ENCODE data around the gene NDRG3. TPM values are rescaled to one million over a fixed set of nuclear protein-coding genes. Genes with fewer than 3 reads are reported as not detected.

The NDRG3 gene
- total and polyA plus RNA-seq, 4 experiments from 2014 or later: 36.1 to 73.4 (median 44.7) TPM

- Histone ChIP-seq H3K4me3 (ENCODE audit: low read length in 2 of 2) (no peak overlapping the region), H3K9me3 (ENCODE audit: control insufficient read depth in 1 of 2, low read length in 2 of 2) (no peaks in the 10 kb centered on the region), H3K27ac (ENCODE audit: low read depth, low read length) (no peak overlapping the region), H3K27me3 (ENCODE audit: insufficient read depth, low read length) (no peaks in the 10 kb centered on the region), H3K4me1 (ENCODE audit: insufficient read depth, low read length) (peaks cover 32% of the 10 kb centered on the region), H3K36me3 (ENCODE audit: insufficient read depth, low read length) (peaks cover 39% of the 10 kb centered on the region)
- intact Hi-C loops (cut with micrococcal nuclease): no loop called here
- peaks cover 41 to 69% of the 10 kb centered on the region in 2 donors for H3K36me3 Mint-ChIP-seq
- DNase-seq: no peak
- POLR2A ChIA-PET (ENCODE audit: partially characterized antibody): interaction anchor here (7.6 kb wide), 1 partner anchor 12 kb away, joined by 90 read pairs; the partner anchor contains the start of gene SLA2
- H3K9me3 Mint-ChIP-seq: no peaks in the 10 kb centered on the region
- CTCF ChIA-PET (ENCODE audit: partially characterized antibody): interaction anchor here (3.7 kb wide), 1 partner anchor 14 kb away, joined by 25 read pairs; the partner anchor contains the start of gene SLA2
- no peaks in the 10 kb centered on the region for H3K27me3 Mint-ChIP-seq
- peaks cover 23 to 65% (median 42%) of the 10 kb centered on the region in 4 donors for H3K4me1 Mint-ChIP-seq
- peak overlapping the region; percentile 68 to 94 (median 85) for H3K27ac Mint-ChIP-seq
- H3K4me3 Mint-ChIP-seq: peak overlapping the region in 3 of 8 donors; percentile 18 to 49 (median 37)
Observed at GRCh38 chr20:36632147-36632486, 113.8 kb downstream of the NDRG3 start.

- Histone ChIP-seq H3K4me1 (ENCODE audit: insufficient read depth, low read length) (peaks cover 32% of the 10 kb centered on the region), H3K36me3 (ENCODE audit: insufficient read depth, low read length) (peaks cover 40% of the 10 kb centered on the region), H3K27ac (ENCODE audit: low read depth, low read length) (no peak overlapping the region), H3K9me3 (ENCODE audit: control insufficient read depth in 1 of 2, low read length in 2 of 2) (no peaks in the 10 kb centered on the region), H3K4me3 (ENCODE audit: low read length in 2 of 2) (no peak overlapping the region), H3K27me3 (ENCODE audit: insufficient read depth, low read length) (no peaks in the 10 kb centered on the region)
- peaks cover 42 to 72% of the 10 kb centered on the region in 2 donors for H3K36me3 Mint-ChIP-seq
- intact Hi-C loops (cut with micrococcal nuclease): no loop called here
- H3K4me1 Mint-ChIP-seq: peaks cover 21 to 65% (median 46%) of the 10 kb centered on the region in 4 donors
- H3K27ac Mint-ChIP-seq: peak overlapping the region; percentile 68 to 98 (median 85)
- H3K9me3 Mint-ChIP-seq: peaks cover 0 to 2% (median 0%) of the 10 kb centered on the region in 8 donors
- DNase-seq: no peak
- POLR2A ChIA-PET (ENCODE audit: partially characterized antibody): interaction anchor here (2.4 to 7.6 kb wide), 2 partner anchors 13 to 57 kb away, joined by 7 to 90 read pairs; partner anchors contain the start of gene SLA2
- CTCF ChIA-PET (ENCODE audit: partially characterized antibody): interaction anchor here (3.7 kb wide), 1 partner anchor 14 kb away, joined by 25 read pairs; the partner anchor contains the start of gene SLA2
- peak overlapping the region in 2 of 8 donors; percentile 37 to 49 for H3K4me3 Mint-ChIP-seq
- H3K27me3 Mint-ChIP-seq: no peaks in the 10 kb centered on the region
Observed at GRCh38 chr20:36631646-36632045, 114.2 kb downstream of the NDRG3 start.

- H3K9me3 ChIP-seq (ENCODE audit: control insufficient read depth in 1 of 2, low read length in 2 of 2): no peaks in the 10 kb centered on the region
- intact Hi-C loops (cut with micrococcal nuclease): loop anchor here (1.0 kb wide), 2 partner anchors 15 to 24 kb away; no protein-coding TSS in a partner anchor
- H3K27ac Mint-ChIP-seq: peak overlapping the region; percentile 94 to 98 (median 96)
- peaks cover 31% of the 10 kb centered on the region for H3K36me3 ChIP-seq (ENCODE audit: insufficient read depth, low read length)
- ChIA-PET POLR2A (ENCODE audit: partially characterized antibody) (interaction anchor here (0.6 to 7.6 kb wide), 12 partner anchors 14 to 323 kb away, joined by 3 to 90 read pairs (median 4); partner anchors contain the start of genes RAB5IF and SLA2), CTCF (ENCODE audit: partially characterized antibody) (interaction anchor here (0.6 to 3.7 kb wide), 9 partner anchors 11 to 179 kb away, joined by 3 to 25 read pairs (median 4); partner anchors contain the start of gene SLA2)
- H3K27me3 ChIP-seq (ENCODE audit: insufficient read depth, low read length): no peaks in the 10 kb centered on the region
- H3K4me1 ChIP-seq (ENCODE audit: insufficient read depth, low read length): peaks cover 32% of the 10 kb centered on the region
- peak overlapping the region in 1 of 2 donors; percentile 27 for H3K4me3 ChIP-seq (ENCODE audit: low read length in 2 of 2)
- H3K27ac ChIP-seq (ENCODE audit: low read depth, low read length): peak overlapping the region; percentile 36
- H3K9me3 Mint-ChIP-seq: peaks cover 0 to 2% (median 0%) of the 10 kb centered on the region in 8 donors
- peaks cover 39 to 67% of the 10 kb centered on the region in 2 donors for H3K36me3 Mint-ChIP-seq
- H3K4me1 Mint-ChIP-seq: peaks cover 21 to 61% (median 45%) of the 10 kb centered on the region in 4 donors
- DNase-seq: peak; percentile 37 to 52 (median 43)
- no peaks in the 10 kb centered on the region for H3K27me3 Mint-ChIP-seq
- peak overlapping the region; percentile 75 to 91 (median 80) for H3K4me3 Mint-ChIP-seq
Observed at GRCh38 chr20:36629719-36630681, 115.9 kb downstream of the NDRG3 start.

- Mint-ChIP-seq H3K4me3 (peak overlapping the region in 1 of 8 donors; percentile 39), H3K9me3 (peaks cover 0 to 2% (median 0%) of the 10 kb centered on the region in 8 donors), H3K4me1 (peaks cover 31 to 75% (median 54%) of the 10 kb centered on the region in 4 donors), H3K27ac (peak overlapping the region in 6 of 7 donors; percentile 37 to 76 (median 52)), H3K36me3 (peaks cover 45 to 71% of the 10 kb centered on the region in 2 donors), H3K27me3 (no peaks in the 10 kb centered on the region)
- Histone ChIP-seq H3K9me3 (ENCODE audit: control insufficient read depth in 1 of 2, low read length in 2 of 2) (no peaks in the 10 kb centered on the region), H3K27ac (ENCODE audit: low read depth, low read length) (no peak overlapping the region), H3K36me3 (ENCODE audit: insufficient read depth, low read length) (peaks cover 31% of the 10 kb centered on the region), H3K27me3 (ENCODE audit: insufficient read depth, low read length) (no peaks in the 10 kb centered on the region), H3K4me1 (ENCODE audit: insufficient read depth, low read length) (peaks cover 42% of the 10 kb centered on the region), H3K4me3 (ENCODE audit: low read length in 2 of 2) (no peak overlapping the region)
- CTCF ChIA-PET (ENCODE audit: partially characterized antibody): interaction anchor here (0.8 to 3.7 kb wide), 4 partner anchors 15 to 23 kb away, joined by 3 to 25 read pairs (median 4); partner anchors contain the start of genes RAB5IF and SLA2
- DNase-seq: peak in 1 of 5 donors; percentile 60
- intact Hi-C loops (cut with micrococcal nuclease): no loop called here
- POLR2A ChIA-PET (ENCODE audit: partially characterized antibody): interaction anchor here (3.3 to 7.6 kb wide), 2 partner anchors 16 to 22 kb away, joined by 27 to 90 read pairs; partner anchors contain the start of genes RAB5IF and SLA2
Observed at GRCh38 chr20:36628076-36628475, 117.8 kb downstream of the NDRG3 start.

GRCh38 chr20:36624944-36625324, 121.0 kb downstream of the NDRG3 start:
- peaks cover 41 to 57% of the 10 kb centered on the region in 2 donors for H3K36me3 Mint-ChIP-seq
- peaks cover 32% of the 10 kb centered on the region for H3K4me1 ChIP-seq (ENCODE audit: insufficient read depth, low read length)
- no peaks in the 10 kb centered on the region for H3K9me3 ChIP-seq (ENCODE audit: control insufficient read depth in 1 of 2, low read length in 2 of 2)
- H3K36me3 ChIP-seq (ENCODE audit: insufficient read depth, low read length): peaks cover 22% of the 10 kb centered on the region
- peaks cover 17 to 61% (median 39%) of the 10 kb centered on the region in 4 donors for H3K4me1 Mint-ChIP-seq
- H3K4me3 Mint-ChIP-seq: no peak overlapping the region
- no peaks in the 10 kb centered on the region for H3K27me3 Mint-ChIP-seq
- POLR2A ChIA-PET (ENCODE audit: partially characterized antibody): interaction anchor here (1.8 to 2.2 kb wide), 2 partner anchors 16 to 19 kb away, joined by 4 to 8 read pairs; partner anchors contain the start of gene RAB5IF
- H3K27me3 ChIP-seq (ENCODE audit: insufficient read depth, low read length): no peaks in the 10 kb centered on the region
- H3K27ac ChIP-seq (ENCODE audit: low read depth, low read length): no peak overlapping the region
- peak overlapping the region in 6 of 7 donors; percentile 34 to 87 (median 74) for H3K27ac Mint-ChIP-seq
- H3K4me3 ChIP-seq (ENCODE audit: low read length in 2 of 2): no peak overlapping the region
- CTCF ChIA-PET (ENCODE audit: partially characterized antibody): interaction anchor here (0.7 to 2.1 kb wide), 6 partner anchors 8 to 21 kb away, joined by 3 to 6 read pairs (median 4); partner anchors contain the start of genes RAB5IF and SLA2
- intact Hi-C loops (cut with micrococcal nuclease): no loop called here
- DNase-seq: no peak
- H3K9me3 Mint-ChIP-seq: peaks cover 0 to 2% (median 0%) of the 10 kb centered on the region in 8 donors

GRCh38 chr20:36624068-36624943, 121.6 kb downstream of the NDRG3 start:
- H3K36me3 Mint-ChIP-seq: peaks cover 37 to 53% of the 10 kb centered on the region in 2 donors
- no peak for DNase-seq
- Histone ChIP-seq H3K27me3 (ENCODE audit: insufficient read depth, low read length) (no peaks in the 10 kb centered on the region), H3K9me3 (ENCODE audit: control insufficient read depth in 1 of 2, low read length in 2 of 2) (no peaks in the 10 kb centered on the region), H3K27ac (ENCODE audit: low read depth, low read length) (no peak overlapping the region), H3K36me3 (ENCODE audit: insufficient read depth, low read length) (peaks cover 22% of the 10 kb centered on the region), H3K4me3 (ENCODE audit: low read length in 2 of 2) (no peak overlapping the region), H3K4me1 (ENCODE audit: insufficient read depth, low read length) (peaks cover 26% of the 10 kb centered on the region)
- ChIA-PET POLR2A (ENCODE audit: partially characterized antibody) (interaction anchor here (1.8 to 2.2 kb wide), 2 partner anchors 16 to 18 kb away, joined by 4 to 8 read pairs; partner anchors contain the start of gene RAB5IF), CTCF (ENCODE audit: partially characterized antibody) (interaction anchor here (1.0 to 2.1 kb wide), 6 partner anchors 10 to 21 kb away, joined by 3 to 6 read pairs (median 4); partner anchors contain the start of genes RAB5IF and SLA2)
- peak overlapping the region in 2 of 8 donors; percentile 1 to 59 for H3K4me3 Mint-ChIP-seq
- H3K9me3 Mint-ChIP-seq: peaks cover 0 to 2% (median 0%) of the 10 kb centered on the region in 8 donors
- peak overlapping the region; percentile 34 to 87 (median 82) for H3K27ac Mint-ChIP-seq
- peaks cover 12 to 55% (median 34%) of the 10 kb centered on the region in 4 donors for H3K4me1 Mint-ChIP-seq
- intact Hi-C loops (cut with micrococcal nuclease): no loop called here
- no peaks in the 10 kb centered on the region for H3K27me3 Mint-ChIP-seq
